Measurements from ENCODE around the gene RAB11FIP4. TPM values are rescaled to one million over a fixed set of nuclear protein-coding genes. Genes with fewer than 3 reads are reported as not detected.

RAB11FIP4 gene
- total RNA-seq, 4 donors from 2014 or later, result 28.9 to 46.8 (median 35.7) TPM

GRCh38 chr17:31531336-31531980, 140.0 kb downstream of the RAB11FIP4 start:
- WGBS, result 93% methylated on average over 12 of the region's 16 CpGs

GRCh38 chr17:31532081-31532480, 140.6 kb downstream of the RAB11FIP4 start:
- Histone ChIP-seq H3K27ac (no peak overlapping the region), H3K9me3 (no peaks in the 10 kb centered on the region), H3K4me3 (no peak overlapping the region), H3K27me3 (no peaks in the 10 kb centered on the region), H3K4me1 (peaks cover 10% of the 10 kb centered on the region), H3K36me3 (peaks cover 23% of the 10 kb centered on the region)
- 76% methylated on average over 7 of the region's 7 CpGs for WGBS
- no peak for DNase-seq (ENCODE audit: low spot score in 2 of 2)
- TF ChIP-seq POLR2A (IDR thresholded peaks at IDR 0.05), result no peak
- TF ChIP-seq EP300 (IDR thresholded peaks at IDR 0.05), result no peak
- TF ChIP-seq POLR2AphosphoS5 (IDR thresholded peaks at IDR 0.05), result no peak
- TF ChIP-seq, protein P1, sequence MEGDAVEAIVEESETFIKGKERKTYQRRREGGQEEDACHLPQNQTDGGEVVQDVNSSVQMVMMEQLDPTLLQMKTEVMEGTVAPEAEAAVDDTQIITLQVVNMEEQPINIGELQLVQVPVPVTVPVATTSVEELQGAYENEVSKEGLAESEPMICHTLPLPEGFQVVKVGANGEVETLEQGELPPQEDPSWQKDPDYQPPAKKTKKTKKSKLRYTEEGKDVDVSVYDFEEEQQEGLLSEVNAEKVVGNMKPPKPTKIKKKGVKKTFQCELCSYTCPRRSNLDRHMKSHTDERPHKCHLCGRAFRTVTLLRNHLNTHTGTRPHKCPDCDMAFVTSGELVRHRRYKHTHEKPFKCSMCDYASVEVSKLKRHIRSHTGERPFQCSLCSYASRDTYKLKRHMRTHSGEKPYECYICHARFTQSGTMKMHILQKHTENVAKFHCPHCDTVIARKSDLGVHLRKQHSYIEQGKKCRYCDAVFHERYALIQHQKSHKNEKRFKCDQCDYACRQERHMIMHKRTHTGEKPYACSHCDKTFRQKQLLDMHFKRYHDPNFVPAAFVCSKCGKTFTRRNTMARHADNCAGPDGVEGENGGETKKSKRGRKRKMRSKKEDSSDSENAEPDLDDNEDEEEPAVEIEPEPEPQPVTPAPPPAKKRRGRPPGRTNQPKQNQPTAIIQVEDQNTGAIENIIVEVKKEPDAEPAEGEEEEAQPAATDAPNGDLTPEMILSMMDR (IDR thresholded peaks at IDR 0.05), result no peak

More at GRCh38 chr17:31531336-31531980, 140.0 kb downstream of the RAB11FIP4 start:
- DNase-seq (ENCODE audit: low spot score in 2 of 2), result no peak
- Histone ChIP-seq H3K27me3 (no peaks in the 10 kb centered on the region), H3K4me3 (no peak overlapping the region), H3K27ac (no peak overlapping the region), H3K4me1 (peaks cover 10% of the 10 kb centered on the region), H3K9me3 (no peaks in the 10 kb centered on the region), H3K36me3 (peaks cover 23% of the 10 kb centered on the region)
- TF ChIP-seq EP300 (IDR thresholded peaks at IDR 0.05) (no peak), POLR2A (IDR thresholded peaks at IDR 0.05) (no peak), POLR2AphosphoS5 (IDR thresholded peaks at IDR 0.05) (no peak)
- TF ChIP-seq, protein P1 (IDR thresholded peaks at IDR 0.05), result no peak

DNA sequence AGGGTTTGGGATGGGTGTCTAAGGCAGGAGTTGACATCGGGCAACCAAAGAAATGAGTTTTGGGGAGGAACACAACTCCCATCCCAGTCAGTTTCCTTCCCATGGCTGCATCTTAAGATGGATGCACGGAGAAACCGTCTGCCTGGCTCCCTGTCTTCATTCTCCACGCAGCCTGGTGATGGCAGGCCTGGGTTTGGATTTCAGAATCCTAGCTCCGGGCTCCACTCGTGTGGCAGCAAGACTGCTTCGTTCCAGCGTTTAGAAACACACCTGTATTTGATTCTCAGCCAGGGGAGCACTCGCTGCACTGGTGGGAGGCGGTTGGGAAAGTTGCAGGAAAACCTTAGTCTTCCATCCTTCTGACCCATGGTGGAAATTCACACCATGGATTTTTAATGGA, 141.1 kb downstream of the RAB11FIP4 start:
- no peaks in the 10 kb centered on the region for H3K27me3 ChIP-seq
- H3K36me3 ChIP-seq, result peaks cover 23% of the 10 kb centered on the region
- peaks cover 14% of the 10 kb centered on the region for H3K4me1 ChIP-seq
- H3K4me3 ChIP-seq, result no peak overlapping the region
- 71% methylated on average over 10 of the region's 10 CpGs for WGBS
- H3K27ac ChIP-seq, result no peak overlapping the region
- TF ChIP-seq POLR2AphosphoS5 (IDR thresholded peaks at IDR 0.05) (no peak), EP300 (IDR thresholded peaks at IDR 0.05) (no peak), POLR2A (IDR thresholded peaks at IDR 0.05) (no peak)
- TF ChIP-seq, protein P1 (IDR thresholded peaks at IDR 0.05), result no peak
- H3K9me3 ChIP-seq, result no peaks in the 10 kb centered on the region
- DNase-seq (ENCODE audit: low spot score in 2 of 2), result no peak

GRCh38 chr17:31533546-31534155, 142.2 kb downstream of the RAB11FIP4 start:
- peaks cover 25% of the 10 kb centered on the region for H3K4me1 ChIP-seq
- DNase-seq (ENCODE audit: low spot score in 2 of 2), result no peak
- no peak for TF ChIP-seq POLR2AphosphoS5 (IDR thresholded peaks at IDR 0.05)
- no peak for TF ChIP-seq POLR2A (IDR thresholded peaks at IDR 0.05)
- no peak for TF ChIP-seq EP300 (IDR thresholded peaks at IDR 0.05)
- TF ChIP-seq, protein P1 (IDR thresholded peaks at IDR 0.05), result no peak
- no peak overlapping the region for H3K27ac ChIP-seq
- 16% methylated on average over 10 of the region's 10 CpGs for WGBS
- no peaks in the 10 kb centered on the region for H3K9me3 ChIP-seq
- peaks cover 18% of the 10 kb centered on the region for H3K36me3 ChIP-seq
- no peaks in the 10 kb centered on the region for H3K27me3 ChIP-seq
- no peak overlapping the region for H3K4me3 ChIP-seq

DNA sequence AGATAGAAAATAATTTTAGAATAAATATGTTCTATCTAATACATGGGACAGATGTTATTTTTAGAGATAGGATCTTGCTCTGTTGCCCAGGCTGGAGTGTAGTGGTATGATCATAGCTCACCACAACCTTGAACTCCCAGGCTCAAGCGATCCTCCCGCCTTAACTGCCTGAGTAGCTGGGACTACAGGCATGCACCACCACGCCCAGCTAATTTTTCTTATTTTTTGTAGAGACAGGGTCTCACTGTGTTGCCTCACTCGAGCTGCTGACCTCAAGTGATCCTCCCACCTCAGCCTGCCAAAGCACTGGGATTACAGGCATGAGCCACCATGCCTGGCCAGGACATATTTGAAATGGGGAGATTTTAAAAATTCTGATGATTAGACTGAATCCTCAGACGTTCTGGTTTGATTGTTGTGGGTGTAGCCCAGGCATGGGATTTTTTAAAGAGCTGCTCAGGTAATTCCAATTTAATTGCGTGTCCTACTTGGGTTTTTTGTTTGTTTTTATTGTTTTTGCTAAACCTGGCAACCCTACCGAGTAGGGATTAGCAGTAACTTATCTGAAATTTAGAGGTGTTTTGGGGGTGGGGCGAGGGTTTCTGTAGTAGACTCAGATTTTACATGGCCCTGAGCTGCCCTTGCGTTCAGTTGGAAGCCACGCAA, 142.9 kb downstream of the RAB11FIP4 start:
- WGBS, result 71% methylated on average over 10 of the region's 10 CpGs
- TF ChIP-seq EP300 (IDR thresholded peaks at IDR 0.05) (no peak), POLR2A (IDR thresholded peaks at IDR 0.05) (no peak), POLR2AphosphoS5 (IDR thresholded peaks at IDR 0.05) (no peak)
- TF ChIP-seq, protein P1 (IDR thresholded peaks at IDR 0.05), result no peak
- Histone ChIP-seq H3K9me3 (no peaks in the 10 kb centered on the region), H3K27me3 (no peaks in the 10 kb centered on the region), H3K36me3 (peaks cover 13% of the 10 kb centered on the region), H3K4me3 (no peak overlapping the region), H3K4me1 (peaks cover 25% of the 10 kb centered on the region), H3K27ac (no peak overlapping the region)
- DNase-seq (ENCODE audit: low spot score in 2 of 2), result no peak

All from suprapubic skin (tissue), 4 donors.